GM10847 (cell line): ENCODE data around the gene FAM193A.

Source experiments
- POLR2A ChIP-seq: IDR thresholded peaks from 2 replicates; pipeline ENCODE4 v1.6.1; 2011; ENCODE audit not compliant: insufficient read length; ENCODE audit errors: extremely low read depth

Gene FAM193A

DNA sequence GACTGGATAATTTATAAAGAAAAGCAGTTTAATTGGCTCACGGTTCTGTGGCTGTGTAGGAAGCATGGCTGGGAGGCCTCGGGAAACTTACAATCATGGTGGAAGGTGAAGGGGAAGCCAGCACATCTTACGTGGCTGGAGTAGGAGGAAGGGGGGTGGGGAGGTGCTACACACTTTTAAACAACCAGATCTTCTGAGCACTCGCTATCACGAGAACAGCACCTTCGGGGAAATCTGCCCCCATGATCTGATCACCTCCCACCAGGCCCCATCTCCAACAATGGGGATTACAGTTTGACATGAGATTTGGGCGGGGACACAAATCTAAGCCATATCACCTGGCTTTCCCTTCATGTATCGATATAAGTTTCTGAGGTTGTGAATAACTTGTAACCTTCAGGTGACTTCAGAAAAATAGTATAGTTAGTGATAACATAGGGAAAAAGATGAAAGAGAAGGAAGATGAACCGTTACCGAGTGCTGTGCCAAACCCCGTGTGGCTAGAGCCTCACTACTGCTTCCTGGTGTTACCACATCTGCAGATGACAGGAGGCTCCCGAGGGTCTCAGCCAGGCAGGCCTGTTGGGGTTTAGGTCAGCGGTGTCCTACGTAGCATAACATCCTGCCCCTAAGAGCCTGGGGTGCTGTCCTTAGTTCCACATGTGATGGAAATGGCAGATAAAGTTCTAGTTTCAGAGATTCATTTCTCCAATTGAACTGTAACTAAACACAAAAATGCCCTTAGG is 116.1 kb downstream of the FAM193A start:
- TF ChIP-seq POLR2A = no peak

- no peak for TF ChIP-seq POLR2A
Measured at GRCh38 chr4:2660596-2661211, 124.3 kb downstream of the FAM193A start.

- TF ChIP-seq POLR2A = no peak
Measured at GRCh38 chr4:2662598-2662997, 126.2 kb downstream of the FAM193A start.

- no peak for TF ChIP-seq POLR2A
Measured at GRCh38 chr4:2663275-2663674, 126.8 kb downstream of the FAM193A start.

DNA sequence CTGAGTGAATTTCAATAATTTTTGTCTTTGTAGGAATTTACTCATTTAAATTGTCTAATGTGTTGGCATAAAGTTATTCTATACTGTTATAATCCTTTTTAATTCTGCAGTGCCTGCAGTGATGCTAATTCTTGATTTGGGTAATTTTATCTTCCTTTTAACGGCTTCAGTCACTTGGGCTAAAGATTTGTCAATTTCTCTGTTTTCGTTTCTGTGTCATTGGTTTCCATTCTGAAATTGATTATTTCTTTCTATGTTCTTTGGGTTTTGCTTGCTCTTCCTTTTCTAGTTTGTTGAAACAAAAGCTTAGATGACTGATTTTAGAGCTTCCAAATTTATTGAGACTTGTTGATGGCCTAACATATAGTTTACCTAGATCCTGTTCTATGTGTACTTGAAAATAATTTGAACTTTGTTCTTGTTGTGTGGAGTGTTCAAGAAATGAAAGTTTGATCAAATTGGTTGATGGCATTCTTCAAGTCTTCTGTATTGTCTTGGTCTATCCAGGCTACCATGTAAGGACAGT is 130.3 kb downstream of the FAM193A start:
- TF ChIP-seq POLR2A = no peak

GRCh38 chr4:2667428-2667827 is 131.0 kb downstream of the FAM193A start:
- TF ChIP-seq POLR2A = no peak

- no peak for TF ChIP-seq POLR2A
Measured at GRCh38 chr4:2671267-2671895, 134.9 kb downstream of the FAM193A start.

DNA sequence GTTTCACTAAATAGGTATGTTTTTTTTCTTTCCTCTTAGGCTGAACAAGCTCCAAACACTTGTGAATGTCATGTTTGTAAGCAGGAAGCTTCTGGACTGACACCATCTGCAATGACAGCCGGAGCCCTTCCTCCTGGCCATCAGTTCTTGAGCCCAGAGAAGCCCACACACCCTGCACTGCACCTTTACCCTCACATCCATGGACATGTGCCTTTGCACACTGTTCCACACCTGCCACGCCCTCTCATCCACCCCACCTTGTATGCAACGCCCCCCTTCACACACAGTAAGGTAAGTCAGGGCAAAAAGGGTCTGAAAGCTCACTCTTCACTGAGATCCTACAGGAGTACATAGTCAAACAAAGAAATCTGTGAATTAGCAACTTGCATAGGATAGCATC is 135.6 kb downstream of the FAM193A start:
- no peak for TF ChIP-seq POLR2A

GRCh38 chr4:2672700-2673099 is 136.3 kb downstream of the FAM193A start:
- no peak for TF ChIP-seq POLR2A

GRCh38 chr4:2673157-2673556 is 136.7 kb downstream of the FAM193A start:
- no peak for TF ChIP-seq POLR2A

DNA sequence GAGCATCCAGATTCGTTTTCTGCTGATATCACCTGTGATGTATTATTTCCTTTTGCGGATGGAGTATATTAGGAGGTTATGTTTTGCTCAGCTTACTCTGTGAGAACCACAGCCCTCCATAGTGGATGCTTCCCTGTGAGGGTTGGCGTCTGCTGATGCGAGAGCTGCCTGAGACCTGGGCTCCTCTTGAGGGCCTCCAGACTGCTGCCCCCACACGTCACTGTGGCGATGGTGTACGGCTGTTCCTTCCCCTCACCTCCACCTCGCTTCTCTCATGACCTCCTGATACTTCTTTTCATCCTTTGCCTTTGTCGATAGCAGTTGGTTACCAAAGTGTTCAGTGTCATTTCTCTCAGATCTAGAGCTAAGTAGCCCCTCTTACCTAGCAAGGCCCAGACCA is 148.0 kb downstream of the FAM193A start:
- no peak for TF ChIP-seq POLR2A

DNA sequence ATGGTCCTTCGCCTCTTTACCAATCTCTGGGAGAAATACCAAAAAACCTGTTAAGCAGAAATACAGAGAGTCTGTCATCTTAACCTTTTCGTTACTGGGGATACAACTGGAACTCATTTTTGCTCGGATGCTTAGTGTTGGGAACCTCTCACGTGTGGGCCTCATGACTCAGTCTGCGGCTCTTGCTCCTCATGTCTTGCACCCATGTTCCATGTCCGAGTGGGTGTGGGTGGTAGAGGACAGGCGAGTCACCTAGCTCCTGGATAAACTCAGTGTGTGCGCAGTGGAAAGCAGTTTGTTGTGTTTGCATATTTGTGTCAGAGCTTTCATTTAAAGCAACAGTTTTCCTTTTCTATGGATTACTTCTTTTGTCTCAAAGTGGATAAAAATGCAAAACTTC is 149.1 kb downstream of the FAM193A start:
- TF ChIP-seq POLR2A = no peak

DNA sequence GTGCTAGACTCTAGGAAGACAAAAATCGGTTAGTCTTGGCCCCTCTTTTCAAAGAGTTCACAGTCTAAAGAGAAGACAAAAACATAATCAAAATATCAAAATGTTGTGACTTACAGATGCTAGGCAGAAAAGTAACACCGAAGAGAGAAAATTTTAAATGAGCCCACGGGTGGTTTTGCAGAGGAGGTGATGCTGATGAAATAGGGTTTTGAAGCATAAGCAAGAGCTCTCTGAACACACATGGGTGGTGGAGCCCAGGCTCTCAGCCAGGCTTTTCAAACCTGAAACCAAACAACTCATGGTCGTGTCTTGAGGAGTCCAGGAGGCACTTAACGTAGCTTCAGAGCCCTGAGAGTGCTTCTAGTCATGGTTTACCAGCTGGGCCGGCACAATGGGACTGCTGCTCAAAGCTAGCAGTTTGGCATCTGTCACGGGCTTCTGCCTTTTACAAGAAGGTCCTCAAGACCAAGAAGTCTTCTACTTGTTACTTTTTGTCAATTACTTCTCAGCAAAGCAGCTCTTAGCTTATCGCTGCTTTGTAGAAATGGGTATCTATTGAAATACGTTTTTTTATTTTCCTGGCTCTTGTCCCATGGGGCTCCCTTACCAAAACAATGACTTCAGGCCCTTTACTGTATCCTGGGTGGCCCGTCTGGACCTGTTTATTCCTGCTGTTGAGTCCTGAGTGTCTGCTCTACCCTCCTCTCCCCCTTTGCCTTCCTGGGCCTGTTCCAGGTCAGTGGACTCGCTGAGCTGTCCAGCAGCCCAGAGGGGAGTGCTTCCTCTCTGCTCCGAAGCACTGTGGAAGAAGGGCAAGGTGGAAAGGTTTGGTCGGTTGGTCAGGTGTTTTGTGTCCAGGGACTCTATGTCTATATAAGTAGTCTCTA is 150.2 kb downstream of the FAM193A start:
- TF ChIP-seq POLR2A = no peak

GRCh38 chr4:2688281-2688680 is 151.8 kb downstream of the FAM193A start:
- no peak for TF ChIP-seq POLR2A

DNA sequence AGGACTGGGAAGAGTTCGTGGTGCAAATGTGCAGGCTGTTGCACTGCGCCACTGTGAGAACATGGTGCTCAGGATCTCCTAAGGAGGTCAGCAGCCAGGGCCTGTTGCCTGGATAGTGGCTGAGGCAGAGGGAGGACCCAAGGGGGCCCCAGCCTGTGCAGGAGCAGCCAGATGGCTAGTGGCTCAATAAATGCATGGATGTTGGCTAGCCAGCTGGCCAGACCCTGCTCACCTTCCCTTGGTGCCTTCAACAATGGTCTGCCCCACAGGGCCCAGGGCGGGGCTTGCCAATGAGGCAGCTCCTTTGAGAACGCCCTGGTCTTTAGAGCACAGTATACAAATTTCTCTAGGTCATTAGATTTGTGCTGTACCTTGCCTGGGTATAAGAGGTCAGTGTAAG is 152.2 kb downstream of the FAM193A start:
- TF ChIP-seq POLR2A = no peak
